ENCODE measurements around the gene MICALL2. TPM values are rescaled to one million over a fixed set of nuclear protein-coding genes. Genes with fewer than 3 reads are reported as not detected.

The MICALL2 gene
- 10 to 100 TPM in 2 of 4 donors, 1 to 10 TPM in 2; 1.8 to 19.7 (median 12.6) TPM for total RNA-seq

- Histone ChIP-seq H3K27me3 (no peaks in the 10 kb centered on the region), H3K27ac (peak within 1 kb of the TSS; percentile 69 to 81), H3K4me1 (peaks cover 7 to 12% of the 10 kb centered on the region in 2 donors), H3K4me3 (peak within 1 kb of the TSS; percentile 49 to 76), H3K36me3 (no peaks in the 10 kb centered on the region), H3K9me3 (no peaks in the 10 kb centered on the region)
- TF ChIP-seq CTCF (IDR thresholded peaks at IDR 0.05) (no peak), POLR2A (IDR thresholded peaks at IDR 0.05) (peak; percentile 77 to 88)
- intact Hi-C loops (cut with DNase I; ENCODE audit: low total_unique reads) = no loop called here
- peak; percentile 86 for DNase-seq
These were observed at the start of gene MICALL2 for GRCh38 chr7:1458683-1459511. Gene MICALL2 (minus strand): TSS chr7:1459470. CDS start chr7:1459326, 144 bp downstream.

DNA sequence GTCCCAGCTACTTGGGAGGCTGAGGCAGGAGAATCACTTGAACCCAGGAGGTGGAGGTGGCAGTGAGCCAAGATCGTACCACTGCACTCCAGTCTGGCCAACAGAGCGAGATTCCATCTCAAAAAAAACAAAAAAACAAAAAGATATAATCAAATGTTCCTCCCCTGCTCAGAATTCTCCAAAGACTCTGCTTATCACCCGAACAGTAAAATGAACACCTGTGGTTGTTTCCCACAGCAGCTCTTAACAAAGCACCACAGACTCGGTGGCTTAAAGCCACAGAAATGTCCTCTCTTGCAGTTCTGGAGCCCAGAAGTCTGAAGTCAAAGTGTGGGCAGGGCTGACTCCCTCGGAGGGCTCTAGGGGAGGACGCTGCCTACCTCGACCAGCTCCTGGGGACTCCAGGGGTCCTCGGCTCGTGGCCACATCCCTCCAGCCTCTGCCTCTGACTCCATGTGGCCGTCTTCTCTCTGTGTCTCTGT lies 49.0 kb upstream of the MICALL2 start:
- H3K27ac ChIP-seq = no peak overlapping the region
- no peak for DNase-seq
- no peak overlapping the region for H3K4me3 ChIP-seq
- no peaks in the 10 kb centered on the region for H3K27me3 ChIP-seq
- H3K9me3 ChIP-seq = no peaks in the 10 kb centered on the region
- intact Hi-C loops (cut with DNase I; ENCODE audit: low total_unique reads) = loop anchor here (10.0 kb wide), 1 partner anchor 56 kb away; no protein-coding TSS in a partner anchor
- peaks cover 0 to under 1% of the 10 kb centered on the region in 2 donors for H3K4me1 ChIP-seq
- TF ChIP-seq CTCF (IDR thresholded peaks at IDR 0.05) (no peak), POLR2A (IDR thresholded peaks at IDR 0.05) (no peak)
- no peaks in the 10 kb centered on the region for H3K36me3 ChIP-seq

DNA sequence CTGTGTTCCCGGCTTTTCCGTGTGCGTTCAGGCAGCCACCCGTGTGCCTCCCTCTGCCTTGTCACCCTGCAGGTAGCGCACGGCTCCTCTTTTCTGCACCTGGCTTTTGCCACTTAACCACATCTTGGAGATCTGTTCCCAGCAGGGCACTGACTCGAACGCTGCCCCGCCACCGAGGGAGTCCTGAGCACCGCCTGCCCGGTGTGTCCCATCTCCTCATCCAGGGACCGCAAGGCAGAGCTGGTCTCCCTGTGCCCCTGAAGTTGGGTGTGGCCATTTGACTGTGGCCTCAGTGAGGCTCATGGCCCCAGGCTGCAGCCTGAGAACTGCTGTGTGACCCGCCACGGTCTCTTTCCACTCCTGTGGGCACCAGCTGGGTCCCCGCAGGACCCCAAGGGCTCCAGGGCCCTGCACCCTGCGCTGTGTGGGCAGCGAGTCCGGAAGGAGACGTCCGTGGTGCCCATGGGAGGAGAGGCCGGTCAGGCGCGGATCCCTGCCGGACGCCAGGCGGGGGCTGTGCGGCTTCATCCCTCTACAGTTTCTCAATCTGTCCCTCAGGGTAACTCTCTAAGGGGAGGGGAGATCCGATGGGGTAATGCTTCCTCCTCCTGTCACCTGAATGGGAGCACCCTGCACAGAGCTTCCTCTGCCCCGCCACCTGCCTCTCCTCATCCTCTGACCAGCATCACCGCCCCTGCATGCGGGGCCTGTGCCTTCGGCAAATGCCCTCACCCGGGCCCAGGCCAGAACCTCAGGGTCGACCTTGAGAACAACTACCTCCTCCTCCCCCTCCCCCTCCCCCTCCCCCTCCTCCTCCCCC lies 46.7 kb upstream of the MICALL2 start:
- intact Hi-C loops (cut with DNase I; ENCODE audit: low total_unique reads) = loop anchor here (10.0 kb wide), 1 partner anchor 59 kb away; no protein-coding TSS in a partner anchor
- Histone ChIP-seq H3K4me1 (peaks cover 0 to 9% of the 10 kb centered on the region in 2 donors), H3K27me3 (no peaks in the 10 kb centered on the region), H3K4me3 (no peak overlapping the region), H3K27ac (no peak overlapping the region), H3K36me3 (no peaks in the 10 kb centered on the region), H3K9me3 (no peaks in the 10 kb centered on the region)
- TF ChIP-seq CTCF (IDR thresholded peaks at IDR 0.05) (no peak), POLR2A (IDR thresholded peaks at IDR 0.05) (no peak)
- no peak for DNase-seq

GRCh38 chr7:1503816-1504775 lies 44.8 kb upstream of the MICALL2 start, which contains the start of gene INTS1:
Gene INTS1 (minus strand): TSS chr7:1504389. CDS start chr7:1503960, 429 bp downstream.
- H3K4me3 ChIP-seq = peak within 1 kb of the TSS; percentile 77 to 97
- H3K27me3 ChIP-seq = no peaks in the 10 kb centered on the region
- peak; percentile 84 to 99 (median 98) for TF ChIP-seq CTCF (IDR thresholded peaks at IDR 0.05)
- peak; percentile 40 to 51 for TF ChIP-seq POLR2A (IDR thresholded peaks at IDR 0.05)
- H3K4me1 ChIP-seq = peaks cover 0 to 9% of the 10 kb centered on the region in 2 donors
- DNase-seq = peak; percentile 88 to 90
- no peaks in the 10 kb centered on the region for H3K36me3 ChIP-seq
- intact Hi-C loops (cut with DNase I; ENCODE audit: low total_unique reads) = loop anchor here (10.0 kb wide), 1 partner anchor 61 kb away; no protein-coding TSS in a partner anchor
- peak within 1 kb of the TSS; percentile 56 to 61 for H3K27ac ChIP-seq
- H3K9me3 ChIP-seq = no peaks in the 10 kb centered on the region

Measured in uterus (tissue), 4 donors.